HG03521 (cell line): ENCODE data around the gene CAPN13.
"Not testable (repeated sequence)": the region's sequence is repeated elsewhere in the genome, so short reads cannot be mapped to it uniquely, and the experiment has no call there.

Experiments
- ATAC-seq: cut with Tn5 transposase; IDR thresholded peaks from one replicate; pipeline ENCODE4 v1.9.1; 2021; ENCODE audit warnings: mild to moderate bottlenecking, moderate library complexity; ENCODE audit not compliant: unreplicated experiment

CAPN13 gene

DNA sequence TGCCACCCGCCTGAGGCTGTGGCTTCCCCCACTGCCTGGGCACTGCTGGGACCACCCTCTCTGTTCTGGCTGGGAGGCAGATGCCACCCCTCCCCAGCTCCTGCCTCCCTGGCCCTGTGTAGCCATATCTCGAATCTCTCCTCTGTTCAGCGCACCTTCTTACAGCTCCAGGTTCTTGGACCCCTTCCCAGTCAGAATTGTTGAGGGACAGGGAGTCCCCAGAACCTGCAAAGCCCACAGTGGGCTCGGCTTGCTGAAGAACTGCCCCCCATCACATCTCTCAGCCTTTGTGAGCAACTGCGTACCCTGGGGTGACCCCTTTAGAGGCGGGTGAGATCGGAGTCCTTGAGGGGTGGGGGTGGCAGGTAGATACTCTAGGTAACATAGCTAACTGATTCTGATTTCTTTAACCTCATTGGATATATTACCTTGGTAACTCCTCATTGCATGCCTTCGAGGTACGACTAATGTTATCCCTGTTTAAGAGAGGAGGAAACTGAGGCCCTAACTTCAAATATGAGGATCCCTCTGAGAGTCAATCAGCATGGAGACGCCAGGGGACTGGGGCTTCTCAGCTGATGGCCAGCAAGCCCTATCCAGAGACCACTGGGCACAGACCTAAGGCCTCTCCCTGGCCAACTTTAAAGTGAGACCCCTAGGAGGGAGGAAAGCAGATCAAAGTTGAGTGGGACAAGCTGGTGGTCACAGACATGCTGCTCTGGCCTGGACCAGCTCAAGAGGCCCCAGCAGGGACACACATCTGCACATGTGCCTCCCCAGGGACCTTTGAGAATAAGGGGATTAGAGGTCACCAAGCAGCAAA is 101.3 kb downstream of the CAPN13 start:
- no peak for ATAC-seq

DNA sequence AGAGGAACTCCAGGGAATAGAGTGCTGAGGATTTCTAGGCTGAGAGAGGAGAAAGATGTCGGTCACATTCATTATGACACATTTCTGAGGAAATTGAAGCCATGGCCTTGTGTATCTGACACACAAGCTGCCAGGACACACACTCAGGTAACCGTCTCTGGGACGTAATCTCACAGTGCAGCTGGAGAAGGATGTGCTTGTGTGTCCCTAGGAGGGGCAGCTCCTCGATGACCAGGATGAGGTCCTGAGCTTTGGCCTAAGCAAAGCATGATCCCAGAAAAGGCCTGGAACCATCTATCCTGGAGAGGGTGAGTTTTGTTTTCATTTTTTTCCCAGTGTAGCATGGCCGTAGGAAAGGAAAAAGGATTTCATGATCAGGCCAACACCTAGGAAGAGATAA is 102.2 kb downstream of the CAPN13 start:
- ATAC-seq: no peak

DNA sequence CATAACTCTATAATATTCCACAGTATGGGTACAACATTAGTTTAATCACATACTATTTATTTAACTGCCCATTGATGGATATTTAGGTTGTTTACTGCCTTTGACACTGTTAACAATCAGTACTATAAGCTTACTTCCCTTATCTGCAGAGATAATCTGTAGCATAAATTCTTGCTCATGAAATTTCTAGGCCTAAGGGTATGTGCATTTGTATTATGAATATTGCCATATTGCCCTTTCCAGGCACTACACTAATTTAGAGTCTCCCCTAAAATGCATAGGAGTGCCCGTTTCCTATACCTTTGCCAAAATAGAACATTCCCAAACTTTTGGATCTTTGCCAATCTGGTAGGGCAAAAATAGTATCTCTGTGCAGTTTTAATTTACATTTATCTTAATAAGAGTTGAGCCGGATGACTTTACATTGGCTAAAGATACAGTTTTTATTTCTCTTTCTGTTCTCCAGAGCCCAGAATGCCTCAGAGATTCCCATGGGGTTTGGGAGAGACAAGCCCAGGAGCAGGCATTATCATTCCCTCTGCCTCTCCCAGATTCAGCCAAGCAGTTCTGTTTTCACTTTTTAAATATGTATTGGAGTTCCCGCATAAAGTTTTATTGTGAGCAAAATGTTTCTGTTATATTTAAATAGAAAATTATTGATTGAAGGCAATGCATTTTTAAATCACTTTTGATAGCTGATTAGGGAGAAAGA is 102.8 kb downstream of the CAPN13 start:
- ATAC-seq: no peak

DNA sequence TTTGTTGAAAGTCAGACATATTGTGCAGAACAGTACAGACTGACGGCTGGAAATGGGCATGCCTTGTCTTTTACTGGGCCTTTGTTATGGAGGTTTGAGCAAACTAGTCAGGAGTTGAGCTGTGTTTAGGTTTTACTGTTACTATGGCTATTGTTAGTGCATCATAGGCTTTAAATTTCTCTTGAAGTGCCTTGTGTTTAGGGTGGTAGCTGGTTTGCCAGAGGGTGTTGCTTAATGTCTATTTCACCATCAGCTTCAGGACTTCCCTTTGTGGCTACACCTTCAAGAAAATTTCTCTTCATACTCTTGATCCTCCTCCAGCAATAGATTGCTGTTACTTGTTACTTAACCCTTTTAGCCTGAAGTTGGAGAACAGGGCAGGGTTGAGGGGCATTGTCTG is 104.6 kb downstream of the CAPN13 start:
- no peak for ATAC-seq

DNA sequence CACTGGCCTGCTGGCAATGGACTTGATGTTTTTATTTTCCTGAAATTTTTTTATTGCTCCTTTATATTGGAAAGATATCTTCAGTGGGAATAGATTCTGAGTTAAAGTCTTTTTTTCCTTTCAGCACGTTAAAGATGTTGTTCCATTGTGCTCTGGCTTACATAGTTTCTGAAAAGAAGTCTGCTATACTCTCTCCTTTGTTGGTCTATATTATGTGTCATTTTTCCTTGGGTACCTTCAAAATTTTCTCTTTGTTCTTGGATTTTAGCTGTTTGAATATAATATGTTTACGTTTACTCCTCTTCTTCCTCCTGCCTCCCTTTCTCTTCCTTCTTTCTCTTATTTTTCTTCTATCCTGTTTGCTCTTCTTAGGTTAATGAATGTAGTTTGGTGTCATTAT is 105.5 kb downstream of the CAPN13 start:
- no peak for ATAC-seq

DNA sequence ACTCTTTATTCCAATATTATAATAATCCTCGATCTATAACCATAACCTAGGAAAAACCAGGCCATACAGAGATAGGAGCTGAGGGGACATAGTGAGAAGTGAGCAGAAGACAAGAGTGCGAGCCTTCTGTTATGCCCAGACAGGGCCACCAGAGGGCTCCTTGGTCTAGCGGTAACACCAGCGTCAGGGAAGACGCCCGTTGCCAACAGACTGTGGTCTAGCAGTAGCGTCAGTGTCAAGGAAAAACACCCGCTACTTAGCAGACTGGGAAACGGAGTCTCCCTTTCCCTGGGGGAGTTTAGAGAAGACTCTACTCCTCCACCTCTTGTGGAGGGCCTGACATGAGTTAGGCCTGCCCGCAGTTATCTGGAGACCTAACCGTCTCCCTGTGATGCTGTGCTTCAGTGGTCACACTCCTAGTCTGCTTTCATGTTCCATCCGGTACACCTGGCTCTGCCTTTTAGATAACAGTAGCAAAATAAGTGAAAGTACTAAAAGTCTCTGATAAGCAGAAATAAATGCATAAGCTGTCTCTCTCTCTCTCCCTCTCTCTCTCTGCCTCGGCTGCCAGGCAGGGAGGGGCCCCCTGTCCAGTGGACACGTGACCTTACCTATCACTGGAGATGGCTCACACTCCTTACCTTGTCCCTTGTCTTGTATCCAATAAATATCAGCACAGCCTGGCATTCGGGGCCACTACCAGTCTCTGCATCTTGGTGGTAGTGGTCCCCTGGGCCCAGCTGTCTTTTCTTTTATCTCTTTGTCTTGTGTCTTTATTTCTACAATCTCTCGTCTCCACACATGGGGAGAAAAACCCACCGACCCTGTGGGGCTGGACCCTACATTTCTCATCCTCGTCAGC is 109.8 kb downstream of the CAPN13 start:
- ATAC-seq: not testable (repeated sequence)

DNA sequence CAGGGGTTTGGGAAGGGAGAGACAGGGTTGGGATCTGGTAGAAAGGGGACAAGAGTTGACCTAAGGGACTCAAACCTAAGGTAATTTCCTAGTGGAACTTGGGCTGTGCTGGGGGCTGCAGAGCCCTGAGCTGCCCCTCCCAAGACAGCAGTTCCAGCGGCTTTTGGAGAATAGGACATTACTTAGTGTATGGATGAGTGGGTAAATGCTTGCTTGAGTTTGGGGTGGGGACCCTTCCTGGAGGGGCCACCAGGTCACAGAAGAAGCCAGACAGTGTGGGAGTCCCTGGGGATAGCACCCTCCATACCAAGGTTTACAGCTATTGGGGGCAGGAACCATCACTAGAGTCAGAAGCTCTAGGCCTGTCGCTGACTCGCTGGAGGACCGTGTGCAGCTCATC is 111.5 kb downstream of the CAPN13 start:
- ATAC-seq: no peak

DNA sequence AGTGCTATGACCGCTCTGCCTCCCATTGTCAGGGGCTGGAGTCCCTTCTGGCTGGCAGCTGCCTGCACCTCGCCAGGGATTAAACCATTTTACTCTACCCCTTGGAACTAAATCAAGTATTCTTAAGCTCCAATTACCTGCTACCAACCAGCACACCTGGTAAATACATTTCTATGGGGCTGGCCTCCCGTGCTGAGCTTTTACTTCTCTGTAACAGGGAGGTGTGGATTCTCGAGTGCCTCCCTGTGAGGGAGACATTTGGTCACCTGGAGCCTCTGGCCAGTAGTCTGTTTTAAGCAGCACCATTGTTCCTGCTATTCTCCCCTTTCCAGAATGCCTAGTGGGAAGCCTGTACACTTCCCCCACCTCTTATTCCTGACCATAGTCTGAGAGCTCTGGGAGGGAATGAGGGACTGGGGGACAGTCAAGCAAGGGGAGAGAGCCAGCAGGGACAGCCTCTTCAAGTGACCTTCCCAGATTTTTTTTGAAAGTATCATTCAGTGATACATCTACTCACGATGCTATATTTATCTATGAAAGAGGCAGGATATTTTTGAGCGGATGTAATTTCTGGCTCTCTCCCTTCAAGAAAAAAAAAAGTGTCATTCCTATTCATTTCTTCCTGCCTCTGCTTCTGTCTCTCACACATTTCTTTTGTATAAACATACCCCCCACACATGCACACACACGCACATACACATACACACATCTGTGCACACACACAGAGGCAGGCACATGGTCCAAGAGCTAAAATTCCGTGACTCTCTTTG is 112.8 kb downstream of the CAPN13 start:
- no peak for ATAC-seq

DNA sequence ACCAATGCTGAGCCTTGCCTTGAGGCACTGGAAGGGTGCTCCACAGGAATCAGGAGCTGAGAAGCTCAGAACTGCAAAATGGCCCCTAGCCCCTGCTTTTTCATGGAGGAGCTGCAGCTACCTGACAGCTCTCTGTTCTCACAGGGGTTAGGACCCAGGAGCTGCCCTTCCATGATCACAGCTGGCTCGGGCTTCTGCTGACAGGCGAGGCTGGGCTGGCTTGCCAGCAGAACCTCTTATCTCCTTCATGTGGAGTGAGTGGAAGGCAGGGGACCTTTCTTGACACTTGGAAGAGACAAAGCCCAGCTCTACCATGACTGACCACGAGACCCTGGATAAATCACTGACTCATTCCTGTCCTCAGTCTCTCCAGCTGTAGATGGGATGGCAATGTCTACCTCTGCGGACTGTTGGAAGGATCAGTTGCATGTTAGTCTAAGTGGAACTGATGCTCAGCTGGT is 113.4 kb downstream of the CAPN13 start:
- ATAC-seq: no peak

DNA sequence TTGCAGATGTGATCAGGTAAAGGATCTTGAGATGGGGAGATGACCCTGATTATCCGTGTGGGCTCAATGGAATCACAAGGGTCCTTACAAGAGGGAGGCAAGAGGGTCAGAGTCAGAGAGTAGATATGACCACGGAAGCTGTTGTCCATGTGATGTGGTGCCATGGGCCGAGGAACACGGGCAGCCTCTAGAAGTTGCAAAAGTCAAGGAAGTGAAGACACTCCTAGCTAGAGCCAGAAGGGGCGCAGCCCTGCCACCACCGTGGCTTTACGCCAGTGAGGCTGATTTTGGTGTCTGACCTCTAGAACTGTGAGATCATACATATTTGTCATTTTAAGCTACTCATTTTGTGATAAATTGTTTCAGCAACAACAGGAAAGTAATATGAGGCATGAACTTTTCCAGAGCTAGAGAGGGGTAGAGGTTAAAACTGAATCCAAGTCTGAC is 114.4 kb downstream of the CAPN13 start:
- no peak for ATAC-seq

DNA sequence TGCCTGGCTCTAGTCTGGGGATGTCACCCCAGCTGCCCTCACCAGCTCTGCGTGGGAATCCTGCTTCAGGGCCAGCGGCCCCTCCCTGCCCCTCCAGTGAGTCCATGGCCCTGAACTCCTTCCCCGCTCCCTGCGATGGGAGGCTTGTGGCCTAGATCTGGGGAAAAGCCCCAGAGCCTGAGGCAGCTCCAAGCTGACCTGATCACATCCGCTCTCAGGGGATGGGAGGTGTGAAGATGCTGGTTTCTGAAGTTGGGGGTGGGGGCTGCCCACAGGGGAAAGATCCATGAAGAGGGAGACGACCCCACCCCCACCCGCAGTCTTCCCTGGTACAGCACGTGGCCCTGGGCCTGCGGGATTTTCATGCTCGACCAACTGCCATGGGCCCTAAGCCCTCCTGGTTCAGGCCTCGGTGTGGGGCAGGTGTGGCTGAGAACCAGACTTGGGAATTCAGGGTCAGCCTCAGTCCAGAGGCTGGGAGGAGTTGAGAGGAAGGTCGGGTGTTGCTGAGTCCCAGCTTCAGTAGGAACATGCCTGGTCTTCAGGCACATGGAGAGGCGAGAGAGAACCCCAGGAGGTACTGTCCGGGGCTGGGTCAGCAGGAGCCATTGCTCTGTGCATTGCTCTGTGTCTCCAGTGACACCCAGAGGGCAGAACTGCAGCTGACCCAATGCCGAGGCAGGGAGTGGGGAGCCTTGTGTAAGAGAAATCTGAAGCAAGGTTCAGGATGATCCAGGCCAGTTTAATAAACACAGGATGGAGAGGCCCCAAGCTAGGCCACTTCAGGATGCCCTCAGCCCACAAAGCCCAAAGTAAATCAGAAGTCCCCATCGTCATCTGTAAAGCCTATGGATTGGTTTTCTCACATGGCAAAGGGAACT is 115.1 kb downstream of the CAPN13 start:
- ATAC-seq: no peak

DNA sequence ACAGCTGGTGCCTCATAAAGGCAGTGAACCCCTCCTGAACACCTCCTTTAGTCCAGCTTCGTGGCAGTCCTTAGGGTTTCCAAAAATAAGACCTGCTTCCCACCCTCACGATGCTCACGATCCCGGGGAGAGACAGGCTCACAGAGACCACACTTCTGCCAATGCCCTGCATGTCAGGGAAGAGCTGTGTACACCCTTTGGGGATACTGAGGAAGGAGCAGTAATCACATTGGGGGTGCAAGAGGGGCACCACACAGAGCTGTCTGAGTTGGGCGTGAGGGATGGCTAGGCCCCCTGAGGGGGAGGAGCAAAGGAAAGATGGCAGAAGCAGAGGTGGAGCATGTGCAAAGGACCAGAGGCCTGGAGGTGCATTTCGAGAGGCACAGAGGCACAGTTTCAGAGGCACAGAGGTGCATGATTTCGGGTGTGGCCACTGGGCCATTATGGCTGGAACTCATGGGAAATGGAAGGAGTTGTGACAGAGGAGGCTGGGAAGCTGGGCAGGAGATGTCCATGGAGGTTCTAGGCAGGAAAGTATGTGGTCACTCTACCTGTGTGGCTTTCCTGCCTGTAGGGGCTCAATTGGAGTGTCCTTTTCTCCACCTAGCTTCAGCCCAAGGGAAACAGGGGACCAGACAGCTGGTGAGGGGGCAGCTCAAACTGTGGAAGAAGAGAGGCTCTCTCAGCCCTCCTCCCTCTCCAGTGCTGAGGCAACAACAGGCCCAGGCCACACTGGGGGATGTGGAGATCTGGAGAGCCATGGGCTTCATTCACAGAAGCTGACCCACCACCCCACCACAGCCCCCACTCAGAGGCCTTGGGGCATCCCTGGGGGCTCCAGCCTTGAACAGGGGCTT is 115.9 kb downstream of the CAPN13 start:
- ATAC-seq: no peak

DNA sequence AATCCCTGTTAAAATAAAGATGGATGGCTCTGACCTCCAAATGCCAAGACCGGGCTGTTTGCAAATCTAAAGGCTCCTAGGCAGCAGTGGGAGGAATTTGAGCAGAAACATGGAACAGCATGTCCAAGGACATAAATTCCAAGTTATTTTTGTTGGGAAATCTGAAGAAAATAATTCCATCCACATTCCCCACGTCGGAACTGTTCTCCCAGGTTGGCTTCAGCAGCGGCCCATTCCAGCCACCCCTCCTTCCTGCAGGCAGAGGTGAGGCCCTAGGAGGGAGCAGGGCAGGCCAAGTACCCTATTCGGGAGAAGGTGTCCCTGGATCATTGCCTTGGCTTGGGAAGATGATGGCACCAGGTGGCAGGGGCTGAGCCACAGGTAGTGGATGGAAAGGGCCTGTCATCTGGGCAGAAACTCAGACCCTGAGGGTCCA is 117.1 kb downstream of the CAPN13 start:
- ATAC-seq: no peak

DNA sequence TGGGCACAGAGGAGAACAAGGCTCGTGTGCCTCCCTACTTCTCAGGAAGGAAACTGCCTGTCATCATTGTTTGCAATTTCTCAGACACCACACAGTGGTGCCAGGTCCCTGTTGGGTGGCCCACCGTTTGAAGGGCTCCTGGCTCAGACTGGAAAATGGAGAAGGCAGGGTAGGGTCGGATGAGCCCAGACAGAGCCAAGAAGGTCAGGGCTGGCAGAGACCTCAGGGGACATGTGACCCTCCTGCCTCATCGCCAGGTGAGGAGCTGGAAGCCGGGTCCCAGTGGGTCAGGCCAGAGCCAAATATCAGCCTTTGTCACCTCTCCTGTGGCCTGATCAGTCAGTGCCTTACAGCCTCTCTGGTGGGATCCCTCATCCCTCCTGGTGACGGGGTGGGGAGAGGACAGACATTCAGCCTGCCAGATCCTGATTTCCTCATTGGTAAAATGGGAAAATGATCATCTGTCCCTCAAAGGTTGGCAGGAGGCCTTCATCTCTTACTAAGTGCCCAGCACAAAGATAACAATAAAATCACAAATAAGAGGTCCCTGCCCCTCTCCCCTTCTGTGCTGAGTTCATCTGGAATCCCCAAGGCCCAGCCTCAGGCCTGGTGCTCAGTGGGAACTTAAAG is 117.6 kb downstream of the CAPN13 start:
- ATAC-seq: no peak

DNA sequence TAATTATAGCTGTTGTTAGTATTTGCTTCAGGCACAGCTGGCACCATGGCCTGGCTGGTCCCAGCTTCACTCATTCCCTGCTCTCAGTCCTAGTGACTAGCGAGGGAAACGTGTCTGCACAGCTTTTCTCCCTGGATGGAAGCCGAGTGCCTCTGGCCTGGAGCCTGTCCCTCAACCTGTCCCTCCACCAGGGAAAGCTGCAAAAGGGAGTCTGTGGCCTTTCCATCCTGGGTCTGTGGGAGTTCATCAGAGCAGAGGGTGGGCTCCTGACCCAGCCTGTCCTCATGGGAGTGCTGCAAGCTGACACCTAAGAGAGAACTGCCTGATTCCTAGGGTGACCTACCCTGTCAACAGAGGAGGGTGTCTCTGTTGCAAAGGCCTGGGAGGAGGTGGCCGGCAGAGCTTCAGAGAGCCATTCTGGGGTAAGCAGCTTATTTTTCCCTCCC is 118.3 kb downstream of the CAPN13 start:
- ATAC-seq: no peak

DNA sequence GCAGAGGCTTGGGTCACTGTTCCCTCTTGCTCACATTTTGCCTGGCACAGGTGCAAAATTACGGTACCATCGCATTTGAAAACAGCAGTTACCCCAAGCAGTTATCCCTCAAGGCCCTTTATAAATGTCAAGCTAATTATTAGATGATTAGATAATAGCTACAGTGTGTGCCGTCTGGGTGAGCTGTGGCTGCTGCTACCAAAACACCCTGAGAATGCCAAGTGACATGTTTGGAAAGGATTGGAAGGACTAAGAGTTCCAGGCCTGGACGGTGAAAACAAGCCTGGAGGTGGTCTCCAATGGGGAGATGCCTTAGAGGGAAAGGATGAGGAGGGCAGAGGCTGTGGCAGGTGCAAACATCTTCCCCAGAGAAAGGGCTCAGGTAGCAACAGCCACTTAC is 120.6 kb downstream of the CAPN13 start:
- ATAC-seq: no peak

DNA sequence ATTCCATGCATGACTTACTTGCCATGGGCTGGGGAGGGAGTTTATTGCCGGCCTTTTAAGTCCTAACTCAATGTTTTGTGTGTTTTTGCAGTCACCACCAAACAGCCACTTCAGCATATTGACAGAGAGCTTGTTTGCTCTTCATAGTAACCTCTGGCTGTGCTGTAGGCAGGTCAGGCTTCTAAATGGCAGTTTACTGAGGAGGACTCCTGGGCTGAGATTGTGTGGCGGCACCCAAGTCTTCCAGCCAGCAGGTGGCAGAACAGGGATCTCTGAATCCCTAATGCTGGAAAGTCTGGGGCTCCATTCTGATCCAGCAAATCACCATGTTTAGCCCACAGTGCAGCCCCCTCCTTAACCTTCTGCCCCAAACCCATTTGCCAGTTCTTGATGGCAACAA is 121.2 kb downstream of the CAPN13 start:
- ATAC-seq: no peak

DNA sequence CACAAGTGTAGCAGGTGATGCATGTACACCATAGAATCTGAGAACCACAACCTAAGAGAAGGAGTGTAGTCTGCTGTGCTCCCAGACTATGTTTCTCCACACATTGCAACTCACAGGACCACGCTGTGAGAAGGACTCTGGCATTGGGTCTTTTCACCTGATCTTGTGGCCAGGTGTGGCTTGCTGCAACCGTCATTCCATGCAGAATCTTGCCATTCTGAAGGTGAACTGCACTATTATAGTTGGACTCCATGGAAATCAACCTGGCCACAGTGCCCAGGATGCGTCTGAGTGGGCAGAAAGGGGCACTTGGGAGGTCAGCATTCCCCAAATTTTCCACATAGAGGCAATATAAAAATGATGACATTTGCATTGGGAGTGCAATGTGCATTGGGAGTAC is 122.2 kb downstream of the CAPN13 start:
- ATAC-seq: no peak
